Measurements from ENCODE around the gene SNX20.

DNA sequence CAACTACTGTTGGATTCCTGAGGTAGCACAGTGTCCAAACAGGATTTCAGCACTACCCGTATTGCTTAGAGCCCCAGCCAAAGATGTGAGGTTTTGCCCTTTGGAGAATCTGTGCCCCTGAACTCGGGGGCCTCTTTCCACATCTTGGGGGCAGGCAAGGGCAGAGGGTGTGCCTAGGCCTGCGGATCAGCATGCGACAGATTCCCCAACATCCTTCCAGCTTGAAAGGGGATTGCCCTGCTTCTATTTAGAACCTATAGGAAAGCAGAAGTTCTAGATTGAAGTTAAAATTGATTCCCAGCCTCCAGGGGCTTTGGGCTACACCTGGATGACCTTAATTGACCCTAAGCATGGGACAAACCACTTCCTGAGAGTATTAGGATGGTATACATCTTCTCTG, 31.8 kb upstream of the SNX20 start:
- TF ChIP-seq CTCF (conservative IDR thresholded peaks at IDR 0.05; ENCODE audit: low read depth in 2 of 2) (no peak), EZH2 (IDR thresholded peaks at IDR 0.05; ENCODE audit: low read depth, unreplicated experiment) (no peak), POLR2AphosphoS5 (IDR thresholded peaks at IDR 0.05; ENCODE audit: low read depth) (no peak), REST (IDR thresholded peaks at IDR 0.05; ENCODE audit: unreplicated experiment) (no peak), STAT1 (IDR thresholded peaks at IDR 0.05; ENCODE audit: unreplicated experiment) (no peak), CREB1 (CRISPR knock-in tag; IDR thresholded peaks at IDR 0.05; ENCODE audit: low read depth) (no peak), EZH2phosphoT487 (IDR thresholded peaks at IDR 0.05; ENCODE audit: unreplicated experiment) (no peak), ZNF331 (CRISPR knock-in tag; IDR thresholded peaks at IDR 0.05; ENCODE audit: low read depth) (no peak)

Data from GM23338 (cell line).